ENCODE data around the gene SNAP25. TPM values are rescaled to one million over a fixed set of nuclear protein-coding genes. Genes with fewer than 3 reads are reported as not detected.

SNAP25 gene
- total RNA-seq, 4 donors from 2014 or later = 2.9 to 4.8 (median 3.9) TPM

GRCh38 chr20:10328897-10329255, 110.2 kb downstream of the SNAP25 start:
- intact Hi-C loops (cut with DNase I) = no loop called here
- Histone ChIP-seq H3K9me3 (no peaks in the 10 kb centered on the region), H3K4me3 (no peak overlapping the region), H3K36me3 (no peaks in the 10 kb centered on the region), H3K4me1 (no peaks in the 10 kb centered on the region), H3K27me3 (no peaks in the 10 kb centered on the region), H3K27ac (replicated peaks in 1 of 4) (no peak overlapping the region)
- no peak for TF ChIP-seq POLR2AphosphoS5 (IDR thresholded peaks at IDR 0.05)
- no peak for TF ChIP-seq POLR2A (IDR thresholded peaks at IDR 0.05; ENCODE audit: low read depth)
- no peak for TF ChIP-seq EP300 (IDR thresholded peaks at IDR 0.05)
- TF ChIP-seq CTCF (IDR thresholded peaks at IDR 0.05) = no peak
- no peak for DNase-seq (ENCODE audit: extremely low spot score)
- WGBS = 89% methylated on average over 4 of the region's 4 CpGs

- Histone ChIP-seq H3K27me3 (no peaks in the 10 kb centered on the region), H3K27ac (replicated peaks in 1 of 4) (no peak overlapping the region), H3K36me3 (no peaks in the 10 kb centered on the region), H3K4me1 (no peaks in the 10 kb centered on the region), H3K4me3 (no peak overlapping the region), H3K9me3 (no peaks in the 10 kb centered on the region)
- intact Hi-C loops (cut with DNase I) = no loop called here
- 78% methylated on average over 4 of the region's 4 CpGs for WGBS
- TF ChIP-seq CTCF (IDR thresholded peaks at IDR 0.05) (no peak), POLR2AphosphoS5 (IDR thresholded peaks at IDR 0.05) (no peak), EP300 (IDR thresholded peaks at IDR 0.05) (no peak), POLR2A (IDR thresholded peaks at IDR 0.05; ENCODE audit: low read depth) (no peak)
- DNase-seq (ENCODE audit: extremely low spot score) = no peak
Observed at GRCh38 chr20:10329387-10330005, 110.9 kb downstream of the SNAP25 start.

GRCh38 chr20:10330071-10330470, 111.4 kb downstream of the SNAP25 start:
- 81% methylated on average over 4 of the region's 4 CpGs for WGBS
- intact Hi-C loops (cut with DNase I) = no loop called here
- Histone ChIP-seq H3K27ac (replicated peaks in 1 of 4) (no peak overlapping the region), H3K27me3 (no peaks in the 10 kb centered on the region), H3K9me3 (no peaks in the 10 kb centered on the region), H3K36me3 (no peaks in the 10 kb centered on the region), H3K4me1 (no peaks in the 10 kb centered on the region), H3K4me3 (no peak overlapping the region)
- no peak for TF ChIP-seq POLR2AphosphoS5 (IDR thresholded peaks at IDR 0.05)
- TF ChIP-seq POLR2A (IDR thresholded peaks at IDR 0.05; ENCODE audit: low read depth) = no peak
- no peak for TF ChIP-seq EP300 (IDR thresholded peaks at IDR 0.05)
- no peak for DNase-seq (ENCODE audit: extremely low spot score)

- intact Hi-C loops (cut with DNase I) = no loop called here
- no peak for DNase-seq (ENCODE audit: extremely low spot score)
- no peaks in the 10 kb centered on the region for H3K27me3 ChIP-seq
- no peak overlapping the region for H3K27ac ChIP-seq (replicated peaks in 1 of 4)
- H3K4me1 ChIP-seq = no peaks in the 10 kb centered on the region
- no peaks in the 10 kb centered on the region for H3K9me3 ChIP-seq
- no peaks in the 10 kb centered on the region for H3K36me3 ChIP-seq
- H3K4me3 ChIP-seq = no peak overlapping the region
- TF ChIP-seq CTCF (IDR thresholded peaks at IDR 0.05) (no peak), POLR2A (IDR thresholded peaks at IDR 0.05; ENCODE audit: low read depth) (no peak), EP300 (IDR thresholded peaks at IDR 0.05) (no peak), POLR2AphosphoS5 (IDR thresholded peaks at IDR 0.05) (no peak)
- 59% methylated on average over 4 of the region's 4 CpGs for WGBS
Observed at GRCh38 chr20:10332656-10333415, 114.2 kb downstream of the SNAP25 start.

GRCh38 chr20:10336959-10337729, 118.5 kb downstream of the SNAP25 start:
- Histone ChIP-seq H3K27me3 (peaks cover 0 to 9% (median 0%) of the 10 kb centered on the region in 4 donors), H3K9me3 (no peaks in the 10 kb centered on the region), H3K4me1 (no peaks in the 10 kb centered on the region), H3K36me3 (no peaks in the 10 kb centered on the region), H3K4me3 (no peak overlapping the region), H3K27ac (replicated peaks in 1 of 4) (no peak overlapping the region)
- intact Hi-C loops (cut with DNase I) = no loop called here
- TF ChIP-seq POLR2AphosphoS5 (IDR thresholded peaks at IDR 0.05) = no peak
- TF ChIP-seq POLR2A (IDR thresholded peaks at IDR 0.05; ENCODE audit: low read depth) = no peak
- no peak for TF ChIP-seq CTCF (IDR thresholded peaks at IDR 0.05)
- no peak for TF ChIP-seq EP300 (IDR thresholded peaks at IDR 0.05)
- DNase-seq (ENCODE audit: extremely low spot score) = no peak
- 87% methylated on average over 2 of the region's 2 CpGs for WGBS

Data from esophagus muscularis mucosa (tissue), 4 donors.